Hepatocyte (in vitro differentiated cells): ENCODE data around the gene TRIM6. TPM values are rescaled to one million over a fixed set of nuclear protein-coding genes. Genes with fewer than 3 reads are reported as not detected.

Source experiments
- DNase-seq: peaks from one replicate; pipeline ENCODE4 v3.0.0-alpha.2; 2016; ENCODE audit warnings: low spot score
- H2AFZ ChIP-seq: fragments of 200-600 bp; sonication (generic); 2 replicates; pipeline ENCODE4 v1.6.0; 2016; ENCODE audit warnings: antibody characterized with exemption, mild to moderate bottlenecking
- H3K27ac ChIP-seq: fragments of 200-600 bp; sonication (generic); 2 replicates; pipeline ENCODE4 v1.5.1; 2016; ENCODE audit warnings: mild to moderate bottlenecking
- H3K27me3 ChIP-seq: fragments of 200-600 bp; sonication (generic); 2 replicates; pipeline ENCODE4 v1.6.1; 2016
- H3K36me3 ChIP-seq: fragments of 200-600 bp; sonication (generic); replicated peaks from 2 replicates; pipeline ENCODE4 v1.5.1; 2016; ENCODE audit warnings: low read depth; ENCODE audit not compliant: insufficient read depth
- H3K4me1 ChIP-seq: fragments of 200-600 bp; sonication (generic); 2 replicates; pipeline ENCODE4 v1.5.1; 2016; ENCODE audit warnings: mild to moderate bottlenecking, moderate library complexity; ENCODE audit not compliant: insufficient read depth
- H3K4me2 ChIP-seq: fragments of 200-600 bp; sonication (generic); 2 replicates; pipeline ENCODE4 v1.6.0; 2016
- H3K4me3 ChIP-seq: fragments of 200-600 bp; sonication (generic); 2 replicates; pipeline ENCODE4 v1.5.1; 2016; ENCODE audit warnings: mild to moderate bottlenecking
- H3K79me2 ChIP-seq: fragments of 200-600 bp; sonication (generic); 2 replicates; pipeline ENCODE4 v1.6.0; 2017; ENCODE audit warnings: mild to moderate bottlenecking
- H3K9me2 ChIP-seq: fragments of 200-600 bp; sonication (generic); replicated peaks from 2 replicates; pipeline ENCODE4 v1.6.0; 2017; ENCODE audit warnings: mild to moderate bottlenecking; ENCODE audit not compliant: insufficient read depth
- H3K9me3 ChIP-seq: fragments of 200-600 bp; sonication (generic); 2 replicates; pipeline ENCODE4 v1.5.1; 2016; ENCODE audit warnings: low read depth, mild to moderate bottlenecking
- H4K20me1 ChIP-seq: fragments of 200-600 bp; sonication (generic); 2 replicates; pipeline ENCODE4 v1.6.0; 2016; ENCODE audit warnings: mild to moderate bottlenecking; ENCODE audit not compliant: insufficient read depth, poor library complexity, severe bottlenecking
- CTCF ChIP-seq: fragments of 200-600 bp; sonication (generic); IDR thresholded peaks from 2 replicates; pipeline ENCODE4 v1.5.1; 2016; ENCODE audit warnings: antibody characterized with exemption, mild to moderate bottlenecking; ENCODE audit not compliant: poor library complexity
- EZH2 ChIP-seq: fragments of 200-600 bp; sonication (generic); IDR thresholded peaks from 2 replicates; pipeline ENCODE4 v1.6.1; 2016; ENCODE audit warnings: antibody characterized with exemption, mild to moderate bottlenecking, borderline replicate concordance
- EZH2phosphoT487 ChIP-seq: fragments of 200-600 bp; sonication (generic); IDR thresholded peaks from one replicate; pipeline ENCODE4 v1.6.1; 2018; ENCODE audit warnings: antibody characterized with exemption, mild to moderate bottlenecking, low read depth, moderate library complexity; ENCODE audit not compliant: unreplicated experiment, severe bottlenecking
- WGBS: methylation state at CpG from one replicate; pipeline ENCODE4 v1.1.6; 2016; ENCODE audit warnings: low lambda C conversion rate; ENCODE audit errors: missing lambda C conversion rate; 5-methylcytosine and 5-hydroxymethylcytosine counted together
- polyA plus RNA-seq: library from polyadenylated mRNA; unstranded; fragments of >200 nt; fragmentation: Nextera tagmentation; extraction: Ambion mirVana; gene quantifications from 2 replicates; pipeline ENCODE4 v1.2.1, GENCODE V29; 2016
- total RNA-seq: library from RNA; depleted of rRNA; stranded (reverse); fragments of >200 nt; gene quantifications from 2 replicates; pipeline ENCODE4 v1.2.3, GENCODE V29; 2014

TRIM6 gene
- total and polyA plus RNA-seq, 2 experiments from 2014 or later, result 4.3 to 10.7 TPM

GRCh38 chr11:5605849-5606248, 9.4 kb downstream of the TRIM6 start:
- H3K27ac ChIP-seq, result no peak overlapping the region
- H4K20me1 ChIP-seq, result no peaks in the 10 kb centered on the region
- TF ChIP-seq EZH2phosphoT487 (no peak), CTCF (no peak), EZH2 (no peak)
- no peaks in the 10 kb centered on the region for H3K79me2 ChIP-seq
- H2AFZ ChIP-seq, result no peak overlapping the region
- H3K4me3 ChIP-seq, result no peak overlapping the region
- no peaks in the 10 kb centered on the region for H3K9me2 ChIP-seq
- peak; percentile 31 for DNase-seq
- WGBS, result 81% methylated on average over 5 of the region's 5 CpGs
- H3K27me3 ChIP-seq, result no peaks in the 10 kb centered on the region
- H3K4me1 ChIP-seq, result no peaks in the 10 kb centered on the region
- H3K9me3 ChIP-seq, result no peaks in the 10 kb centered on the region
- no peaks in the 10 kb centered on the region for H3K36me3 ChIP-seq
- H3K4me2 ChIP-seq, result no peak overlapping the region

GRCh38 chr11:5608808-5609207, 12.4 kb downstream of the TRIM6 start:
- no peak for DNase-seq
- TF ChIP-seq CTCF (no peak), EZH2 (no peak), EZH2phosphoT487 (no peak)
- Histone ChIP-seq H3K9me3 (no peaks in the 10 kb centered on the region), H3K4me3 (no peak overlapping the region), H3K9me2 (no peaks in the 10 kb centered on the region), H2AFZ (no peak overlapping the region), H3K4me2 (no peak overlapping the region), H4K20me1 (no peaks in the 10 kb centered on the region), H3K79me2 (no peaks in the 10 kb centered on the region), H3K27me3 (no peaks in the 10 kb centered on the region), H3K36me3 (no peaks in the 10 kb centered on the region), H3K27ac (no peak overlapping the region), H3K4me1 (no peaks in the 10 kb centered on the region)
- 81% methylated on average over 6 of the region's 6 CpGs for WGBS

- H3K27me3 ChIP-seq, result no peaks in the 10 kb centered on the region
- no peak overlapping the region for H2AFZ ChIP-seq
- 91% methylated on average over 5 of the region's 5 CpGs for WGBS
- no peak overlapping the region for H3K27ac ChIP-seq
- H3K4me2 ChIP-seq, result no peak overlapping the region
- no peaks in the 10 kb centered on the region for H3K36me3 ChIP-seq
- no peaks in the 10 kb centered on the region for H3K9me2 ChIP-seq
- DNase-seq, result no peak
- H3K4me3 ChIP-seq, result no peak overlapping the region
- H3K4me1 ChIP-seq, result no peaks in the 10 kb centered on the region
- no peaks in the 10 kb centered on the region for H3K9me3 ChIP-seq
- H4K20me1 ChIP-seq, result no peaks in the 10 kb centered on the region
- TF ChIP-seq EZH2 (no peak), CTCF (no peak), EZH2phosphoT487 (no peak)
- no peaks in the 10 kb centered on the region for H3K79me2 ChIP-seq
Measured at GRCh38 chr11:5610446-5610845, 14.0 kb downstream of the TRIM6 start.

GRCh38 chr11:5611627-5612026, 15.2 kb downstream of the TRIM6 start:
- Histone ChIP-seq H2AFZ (no peak overlapping the region), H3K27me3 (no peaks in the 10 kb centered on the region), H3K4me1 (no peaks in the 10 kb centered on the region), H4K20me1 (no peaks in the 10 kb centered on the region), H3K4me3 (no peak overlapping the region), H3K4me2 (no peak overlapping the region), H3K9me2 (no peaks in the 10 kb centered on the region), H3K36me3 (no peaks in the 10 kb centered on the region), H3K9me3 (no peaks in the 10 kb centered on the region), H3K79me2 (no peaks in the 10 kb centered on the region), H3K27ac (no peak overlapping the region)
- no peak for DNase-seq
- no peak for TF ChIP-seq EZH2
- TF ChIP-seq EZH2phosphoT487, result no peak
- no peak for TF ChIP-seq CTCF
- WGBS, result 93% methylated on average over 11 of the region's 11 CpGs
